PFSK-1 (cell line): ENCODE results near the gene RAI2.

Source experiments
- SIN3A ChIP-seq: IDR thresholded peaks from 2 replicates; pipeline ENCODE4 v1.6.1; 2012; ENCODE audit warnings: mild to moderate bottlenecking, low read length, moderate library complexity, borderline replicate concordance; ENCODE audit not compliant: insufficient read depth
- TAF1 ChIP-seq: IDR thresholded peaks from 2 replicates; pipeline ENCODE4 v1.6.1; 2012; ENCODE audit warnings: low read length, control low read depth, borderline replicate concordance; ENCODE audit not compliant: insufficient read depth
- TF ChIP-seq, protein P1 (sequence below), 2 experiments: IDR thresholded peaks; 2 replicates each; pipeline versions ENCODE4 v1.6.1 to v1.8.0; 2011 to 2012; ENCODE audit warnings: low read depth in 2 of 2, low read length in 2 of 2, control low read depth in 1 of 2, inconsistent platforms in 1 of 2, mild to moderate bottlenecking in 1 of 2, moderate library complexity in 1 of 2; ENCODE audit not compliant: insufficient read depth in 1 of 2

GRCh38 chrX:17876135-17876534 is 15.0 kb upstream of the RAI2 start:
- TF ChIP-seq TAF1 (no peak), SIN3A (no peak)
- TF ChIP-seq, protein P1, sequence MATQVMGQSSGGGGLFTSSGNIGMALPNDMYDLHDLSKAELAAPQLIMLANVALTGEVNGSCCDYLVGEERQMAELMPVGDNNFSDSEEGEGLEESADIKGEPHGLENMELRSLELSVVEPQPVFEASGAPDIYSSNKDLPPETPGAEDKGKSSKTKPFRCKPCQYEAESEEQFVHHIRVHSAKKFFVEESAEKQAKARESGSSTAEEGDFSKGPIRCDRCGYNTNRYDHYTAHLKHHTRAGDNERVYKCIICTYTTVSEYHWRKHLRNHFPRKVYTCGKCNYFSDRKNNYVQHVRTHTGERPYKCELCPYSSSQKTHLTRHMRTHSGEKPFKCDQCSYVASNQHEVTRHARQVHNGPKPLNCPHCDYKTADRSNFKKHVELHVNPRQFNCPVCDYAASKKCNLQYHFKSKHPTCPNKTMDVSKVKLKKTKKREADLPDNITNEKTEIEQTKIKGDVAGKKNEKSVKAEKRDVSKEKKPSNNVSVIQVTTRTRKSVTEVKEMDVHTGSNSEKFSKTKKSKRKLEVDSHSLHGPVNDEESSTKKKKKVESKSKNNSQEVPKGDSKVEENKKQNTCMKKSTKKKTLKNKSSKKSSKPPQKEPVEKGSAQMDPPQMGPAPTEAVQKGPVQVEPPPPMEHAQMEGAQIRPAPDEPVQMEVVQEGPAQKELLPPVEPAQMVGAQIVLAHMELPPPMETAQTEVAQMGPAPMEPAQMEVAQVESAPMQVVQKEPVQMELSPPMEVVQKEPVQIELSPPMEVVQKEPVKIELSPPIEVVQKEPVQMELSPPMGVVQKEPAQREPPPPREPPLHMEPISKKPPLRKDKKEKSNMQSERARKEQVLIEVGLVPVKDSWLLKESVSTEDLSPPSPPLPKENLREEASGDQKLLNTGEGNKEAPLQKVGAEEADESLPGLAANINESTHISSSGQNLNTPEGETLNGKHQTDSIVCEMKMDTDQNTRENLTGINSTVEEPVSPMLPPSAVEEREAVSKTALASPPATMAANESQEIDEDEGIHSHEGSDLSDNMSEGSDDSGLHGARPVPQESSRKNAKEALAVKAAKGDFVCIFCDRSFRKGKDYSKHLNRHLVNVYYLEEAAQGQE (IDR thresholded peaks at IDR 0.05; ENCODE audit: insufficient read depth in 1 of 2, low read depth in 2 of 2, low read length in 2 of 2), result no peak
